ENCODE data around the gene ACTN1.

- TF ChIP-seq CTCF (conservative IDR thresholded peaks at IDR 0.05) (no peak), ZFX (IDR thresholded peaks at IDR 0.05) (no peak)
These were observed 93.0 kb downstream of the ACTN1 start for GRCh38 chr14:68886109-68886434.
